Chondrocyte (in vitro differentiated cells): Measurements from ENCODE around the gene RREB1. TPM values are rescaled to one million over a fixed set of nuclear protein-coding genes. Genes with fewer than 3 reads are reported as not detected.

Experiments used
- DNase-seq: peaks from one replicate; pipeline ENCODE4 v3.0.0; 2021; ENCODE audit warnings: mixed read lengths, low spot score
- H3K27ac Mint-ChIP-seq: one replicate; pipeline ENCODE4 v1.8.0; 2021; ENCODE audit warnings: mild to moderate bottlenecking, moderate library complexity, mixed read lengths; ENCODE audit not compliant: unreplicated experiment
- H3K27me3 Mint-ChIP-seq: 2 replicates; pipeline ENCODE4 v1.8.0; 2021; ENCODE audit warnings: low read depth, mixed read lengths
- H3K36me3 Mint-ChIP-seq: 2 replicates; pipeline ENCODE4 v1.8.0; 2021; ENCODE audit warnings: low read depth, mixed read lengths
- H3K4me1 Mint-ChIP-seq: 2 replicates; pipeline ENCODE4 v1.8.0; 2021; ENCODE audit warnings: low read depth, mild to moderate bottlenecking, mixed read lengths
- H3K4me3 Mint-ChIP-seq: one replicate; pipeline ENCODE4 v1.8.0; 2021; ENCODE audit warnings: mild to moderate bottlenecking, moderate library complexity, mixed read lengths; ENCODE audit not compliant: unreplicated experiment
- H3K9me3 Mint-ChIP-seq: 2 replicates; pipeline ENCODE4 v1.8.0; 2021; ENCODE audit warnings: low read depth, mixed read lengths
- CTCF ChIP-seq: fragments of 200-600 bp; sonication (generic); IDR thresholded peaks from 2 replicates; pipeline ENCODE4 v1.5.0; 2021; ENCODE audit warnings: antibody characterized with exemption, mild to moderate bottlenecking, moderate library complexity
- total RNA-seq: library from RNA; stranded (reverse); gene quantifications from 3 replicates; pipeline ENCODE4 v1.2.1, GENCODE V29; 2021

RREB1 gene
- total RNA-seq, 1 donor from 2014 or later = 28.4 TPM

GRCh38 chr6:7157752-7158616, 50.2 kb downstream of the RREB1 start:
- Mint-ChIP-seq H3K27ac (peak overlapping the region; percentile 83), H3K27me3 (no peaks in the 10 kb centered on the region), H3K36me3 (no peaks in the 10 kb centered on the region), H3K4me3 (peak overlapping the region; percentile 26), H3K9me3 (no peaks in the 10 kb centered on the region), H3K4me1 (peaks cover 48% of the 10 kb centered on the region)
- TF ChIP-seq CTCF = peak; percentile 24
- DNase-seq = no peak

- H3K27ac Mint-ChIP-seq = no peak overlapping the region
- H3K36me3 Mint-ChIP-seq = no peaks in the 10 kb centered on the region
These were observed 52.2 kb downstream of the RREB1 start for GRCh38 chr6:7159790-7160525.

GRCh38 chr6:7161253-7161623, 53.5 kb downstream of the RREB1 start:
- no peak for DNase-seq
- TF ChIP-seq CTCF = no peak
- Mint-ChIP-seq H3K27ac (no peak overlapping the region), H3K27me3 (no peaks in the 10 kb centered on the region), H3K4me3 (no peak overlapping the region), H3K9me3 (no peaks in the 10 kb centered on the region), H3K36me3 (no peaks in the 10 kb centered on the region), H3K4me1 (peaks cover 62% of the 10 kb centered on the region)

More at GRCh38 chr6:7159790-7160525, 52.2 kb downstream of the RREB1 start:
- Mint-ChIP-seq H3K4me3 (no peak overlapping the region), H3K4me1 (peaks cover 57% of the 10 kb centered on the region), H3K9me3 (no peaks in the 10 kb centered on the region), H3K27me3 (no peaks in the 10 kb centered on the region)
- no peak for DNase-seq
- TF ChIP-seq CTCF = no peak

GRCh38 chr6:7161845-7162244, 54.1 kb downstream of the RREB1 start:
- no peak overlapping the region for H3K27ac Mint-ChIP-seq
- H3K36me3 Mint-ChIP-seq = no peaks in the 10 kb centered on the region
- H3K9me3 Mint-ChIP-seq = no peaks in the 10 kb centered on the region
- no peak for TF ChIP-seq CTCF
- H3K4me1 Mint-ChIP-seq = peaks cover 62% of the 10 kb centered on the region
- no peaks in the 10 kb centered on the region for H3K27me3 Mint-ChIP-seq
- no peak for DNase-seq
- H3K4me3 Mint-ChIP-seq = no peak overlapping the region

- Mint-ChIP-seq H3K4me1 (peaks cover 54% of the 10 kb centered on the region), H3K27me3 (no peaks in the 10 kb centered on the region), H3K27ac (no peak overlapping the region), H3K9me3 (no peaks in the 10 kb centered on the region), H3K4me3 (no peak overlapping the region), H3K36me3 (no peaks in the 10 kb centered on the region)
- DNase-seq = no peak
- no peak for TF ChIP-seq CTCF
These were observed 55.9 kb downstream of the RREB1 start for GRCh38 chr6:7163661-7164071.
